Ovary (tissue), 9 donors: ENCODE measurements around the gene EPAS1. TPM values are rescaled to one million over a fixed set of nuclear protein-coding genes. Genes with fewer than 3 reads are reported as not detected.

Experiments
- DNase-seq, 5 donors: peaks; one replicate each; pipeline ENCODE4 v3.0.0-alpha.2; 2019 to 2020
- H3K27ac ChIP-seq, 2 donors: fragments of 200-600 bp; one replicate each; pipeline versions ENCODE4 v1.5.1 to v1.8.0; 2019 to 2022
- H3K27me3 ChIP-seq: fragments of 200-600 bp; one replicate; pipeline ENCODE4 v1.8.0; 2022
- H3K36me3 ChIP-seq: fragments of 200-600 bp; sonication (generic); one replicate; pipeline ENCODE4 v1.5.1; 2019
- H3K4me1 ChIP-seq: one replicate; pipeline ENCODE4 v1.8.1; 2013; ENCODE audit warnings: mild to moderate bottlenecking, moderate library complexity; ENCODE audit not compliant: insufficient read depth
- H3K4me3 ChIP-seq: fragments of 200-600 bp; sonication (generic); one replicate; pipeline ENCODE4 v1.5.1; 2017
- H3K9me3 ChIP-seq, 2 donors: fragments of 200-600 bp in 1 of 2; sonication (generic) in 1 of 2; one replicate each; pipeline versions ENCODE4 v1.5.1 to v1.8.1; 2013 to 2019; ENCODE audit warnings: mild to moderate bottlenecking in 1 of 2, moderate library complexity in 1 of 2
- EP300 ChIP-seq: sonication (generic); formaldehyde crosslinking; IDR thresholded peaks from one replicate; pipeline ENCODE4 v1.6.1; 2017; ENCODE audit warnings: antibody characterized with exemption
- POLR2A ChIP-seq: fragments of 450-650 bp; IDR thresholded peaks from one replicate; pipeline ENCODE4 v1.6.1; 2017; ENCODE audit warnings: antibody characterized with exemption, mild to moderate bottlenecking, moderate library complexity
- whole genome bisulfite sequencing, 3 donors: extraction: QIAGEN DNeasy Blood & Tissue Kit in 1 of 3; methylation state at CpG; one replicate each; pipeline versions ENCODE4 v1.1.5 to v1.1.7; 2013 to 2017; 5-methylcytosine and 5-hydroxymethylcytosine counted together
- intact Hi-C, 4 donors: fragments of 100-400 bp; cut with DNase I; formaldehyde crosslinking; loops; one replicate each; pipeline versions ENCODE4 v1.11.0 to v1.15.1; 2022 to 2023
- polyA plus RNA-seq, 2 donors: library from polyadenylated mRNA; stranded (reverse); fragments of 200-250 nt in 1 of 2; fragments of 350-450 nt in 1 of 2; fragmentation: Illumina TruSeq in 1 of 2; extraction: RNeasy Lipid Tissue Mini Kit (QIAGEN cat#74804) in 1 of 2; gene quantifications; one replicate each; pipeline ENCODE4 v1.2.3, GENCODE V29; 2013 to 2014
- total RNA-seq, 7 donors: library from RNA; depleted of rRNA in 2 of 7; stranded (reverse); fragments of >200 nt in 2 of 7; fragmentation: NEBNext Ultra II Directional in 3 of 7; extraction: Animal tissue kit (Norgen Biotek cat#: 25700) in 3 of 7; gene quantifications; one replicate each; pipeline versions ENCODE4 v1.1.0 to v1.2.4, GENCODE V29; 2016 to 2023
- TF ChIP-seq, protein P1 (sequence below), 3 donors: fragments of 450-650 bp in 2 of 3; fragments of 200-600 bp in 1 of 3; IDR thresholded peaks; one replicate each; pipeline versions ENCODE4 v1.5.1 to v1.8.0; 2016 to 2022; ENCODE audit warnings: antibody characterized with exemption in 3 of 3, mild to moderate bottlenecking in 1 of 3
- donor health status: DM: no; HTN: no; CAD: no; lungs with moderate emphysema.
- donor health status: DM: no; HTN: no; CAD: no.
- donor health status: Bipolar disorder and iron deficiency.
- donor health status: DM: yes; HTN: yes; CAD: no.
- donor health status: DM: no; HTN: no; CAD: no.
- donor health status: DM: yes; HTN: yes; CAD: no.

The EPAS1 gene
- total and polyA plus RNA-seq, 9 donors: 63.1 to 258 (median 82.7) TPM

DNA sequence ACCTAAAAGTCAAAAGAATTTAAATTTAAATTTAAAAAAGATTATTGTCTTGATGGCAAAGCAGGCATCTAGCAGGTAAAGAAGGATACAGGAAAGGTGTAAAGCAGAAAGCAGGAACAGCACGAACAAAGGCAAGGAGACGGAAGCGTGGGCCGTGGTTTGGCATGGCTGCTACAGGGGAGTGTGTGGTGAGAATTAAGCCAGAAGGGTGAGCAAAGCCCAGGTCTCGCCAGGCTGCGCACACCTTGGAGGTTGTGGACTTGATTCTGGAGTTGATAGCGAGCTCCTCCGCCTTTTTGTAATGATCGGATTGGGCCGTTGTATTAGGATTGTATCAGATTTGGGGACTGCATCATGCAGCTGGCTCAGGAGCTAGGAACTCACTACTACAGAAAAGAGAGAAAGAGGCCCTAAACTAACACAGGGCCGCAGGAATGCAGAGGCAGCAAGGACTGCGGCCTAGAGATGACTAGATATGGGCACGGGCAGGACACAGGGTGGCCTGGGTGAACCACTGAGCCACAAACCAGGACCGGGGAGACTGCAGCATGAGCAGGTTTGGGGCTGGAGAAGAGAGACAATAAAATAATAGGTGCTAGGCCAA, 110.7 kb downstream of the EPAS1 start:
- intact Hi-C loops: no loop called here
- H3K27ac ChIP-seq: no peak overlapping the region
- WGBS, 3 donors: 92 to 96% (median 95%) methylated on average over 14 of the region's 14 CpGs
- no peak for DNase-seq
- TF ChIP-seq, protein P1, sequence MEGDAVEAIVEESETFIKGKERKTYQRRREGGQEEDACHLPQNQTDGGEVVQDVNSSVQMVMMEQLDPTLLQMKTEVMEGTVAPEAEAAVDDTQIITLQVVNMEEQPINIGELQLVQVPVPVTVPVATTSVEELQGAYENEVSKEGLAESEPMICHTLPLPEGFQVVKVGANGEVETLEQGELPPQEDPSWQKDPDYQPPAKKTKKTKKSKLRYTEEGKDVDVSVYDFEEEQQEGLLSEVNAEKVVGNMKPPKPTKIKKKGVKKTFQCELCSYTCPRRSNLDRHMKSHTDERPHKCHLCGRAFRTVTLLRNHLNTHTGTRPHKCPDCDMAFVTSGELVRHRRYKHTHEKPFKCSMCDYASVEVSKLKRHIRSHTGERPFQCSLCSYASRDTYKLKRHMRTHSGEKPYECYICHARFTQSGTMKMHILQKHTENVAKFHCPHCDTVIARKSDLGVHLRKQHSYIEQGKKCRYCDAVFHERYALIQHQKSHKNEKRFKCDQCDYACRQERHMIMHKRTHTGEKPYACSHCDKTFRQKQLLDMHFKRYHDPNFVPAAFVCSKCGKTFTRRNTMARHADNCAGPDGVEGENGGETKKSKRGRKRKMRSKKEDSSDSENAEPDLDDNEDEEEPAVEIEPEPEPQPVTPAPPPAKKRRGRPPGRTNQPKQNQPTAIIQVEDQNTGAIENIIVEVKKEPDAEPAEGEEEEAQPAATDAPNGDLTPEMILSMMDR (IDR thresholded peaks at IDR 0.05): no peak
- TF ChIP-seq POLR2A (no peak), EP300 (no peak)
- no peak overlapping the region for H3K4me3 ChIP-seq
- H3K4me1 ChIP-seq: no peaks in the 10 kb centered on the region
- no peaks in the 10 kb centered on the region for H3K9me3 ChIP-seq
- H3K27me3 ChIP-seq: no peaks in the 10 kb centered on the region
- no peaks in the 10 kb centered on the region for H3K36me3 ChIP-seq

DNA sequence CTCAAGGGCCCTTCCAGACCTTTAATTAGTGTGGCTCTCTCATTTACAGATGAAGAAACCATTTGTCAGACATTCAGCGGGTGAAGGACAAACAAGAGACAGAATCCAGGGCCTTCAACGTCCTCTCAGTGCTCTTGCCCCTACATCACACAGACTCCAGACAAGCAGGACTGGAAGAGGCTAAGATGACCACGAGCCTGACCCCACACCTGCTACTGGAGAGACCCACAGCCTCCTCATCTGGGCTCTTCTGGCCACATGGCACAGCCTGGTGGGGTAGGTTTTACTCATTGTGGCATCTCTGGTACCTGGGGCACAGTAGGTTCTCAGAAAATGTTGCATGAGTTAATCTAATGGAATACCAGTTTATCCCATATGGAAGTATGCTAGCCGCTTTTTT, 112.5 kb downstream of the EPAS1 start:
- 79 to 86% (median 80%) methylated on average over 4 of the region's 4 CpGs for WGBS, 3 donors
- no peaks in the 10 kb centered on the region for H3K4me1 ChIP-seq
- intact Hi-C loops: no loop called here
- H3K27ac ChIP-seq: no peak overlapping the region
- no peak for DNase-seq
- TF ChIP-seq, protein P1 (IDR thresholded peaks at IDR 0.05): no peak
- TF ChIP-seq EP300 (no peak), POLR2A (no peak)
- no peaks in the 10 kb centered on the region for H3K27me3 ChIP-seq
- H3K36me3 ChIP-seq: no peaks in the 10 kb centered on the region
- H3K4me3 ChIP-seq: no peak overlapping the region
- no peaks in the 10 kb centered on the region for H3K9me3 ChIP-seq

DNA sequence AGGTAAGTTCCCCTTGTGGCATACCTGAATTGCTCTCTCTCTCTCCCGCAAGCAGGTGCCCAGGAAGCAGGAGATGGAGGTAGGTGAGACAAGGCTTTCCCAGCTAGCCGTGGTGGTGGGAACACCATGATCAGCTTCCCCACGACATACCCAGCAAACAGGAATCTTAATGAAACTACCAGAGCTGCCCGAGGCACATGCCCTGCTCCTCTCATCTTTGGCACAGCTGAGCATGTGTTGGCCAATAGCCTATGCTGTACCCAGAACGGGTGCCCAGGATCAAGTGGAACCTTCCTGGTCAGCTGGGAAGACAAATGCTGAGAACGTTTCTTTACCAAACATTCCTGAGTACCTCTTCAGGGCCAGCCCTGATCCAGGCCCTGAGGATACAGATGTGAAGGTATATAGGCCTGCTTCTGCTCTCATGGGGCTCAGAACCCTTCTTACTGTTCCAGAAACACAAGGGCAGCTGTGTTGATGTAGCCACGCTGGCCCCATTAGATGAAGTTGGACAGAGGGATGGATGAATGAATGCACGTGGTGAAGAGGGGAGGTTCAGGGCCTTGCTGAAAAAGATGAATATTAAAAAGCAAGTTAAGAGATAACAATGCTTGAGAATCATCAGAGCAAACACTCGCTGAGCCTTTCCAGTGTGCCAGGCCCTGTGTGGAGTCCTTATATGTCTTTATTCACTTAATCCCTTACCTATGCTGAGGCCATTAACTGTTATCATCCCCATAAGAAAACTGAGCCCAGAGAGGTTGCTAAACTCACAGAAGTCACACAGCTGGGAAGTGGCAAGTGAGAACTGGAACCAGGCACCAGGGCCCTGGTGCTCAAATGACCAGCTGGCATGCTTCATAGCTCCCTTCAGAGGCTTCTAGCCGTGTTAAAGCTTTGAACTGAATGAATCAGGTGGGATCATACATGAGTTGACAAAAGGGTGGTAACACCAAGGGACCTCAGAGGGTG, 113.4 kb downstream of the EPAS1 start:
- intact Hi-C loops: no loop called here
- no peak for TF ChIP-seq POLR2A
- TF ChIP-seq, protein P1 (IDR thresholded peaks at IDR 0.05): no peak
- no peak for TF ChIP-seq EP300
- Histone ChIP-seq H3K4me3 (no peak overlapping the region), H3K27me3 (no peaks in the 10 kb centered on the region), H3K36me3 (no peaks in the 10 kb centered on the region), H3K4me1 (no peaks in the 10 kb centered on the region), H3K27ac (no peak overlapping the region), H3K9me3 (no peaks in the 10 kb centered on the region)
- 80 to 87% (median 85%) methylated on average over 10 of the region's 10 CpGs for WGBS, 3 donors
- no peak for DNase-seq

DNA sequence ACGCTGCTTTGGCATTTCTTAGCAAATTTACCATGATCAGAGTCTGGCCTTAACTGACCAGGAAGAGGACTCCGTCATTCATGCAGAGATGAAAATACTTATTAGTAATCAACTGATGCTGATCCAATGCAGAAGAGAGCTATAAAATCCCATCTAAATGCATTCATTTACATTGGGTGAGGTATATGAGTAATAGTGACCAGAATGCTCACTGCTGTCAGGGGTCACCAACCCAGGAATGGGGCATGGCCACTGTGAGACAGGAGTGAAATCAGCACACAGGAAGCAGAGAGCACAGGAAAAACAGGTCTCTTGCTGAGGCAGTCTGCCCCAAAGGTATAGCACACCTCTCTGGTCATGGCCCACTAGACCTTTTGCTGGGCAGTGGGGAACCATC, 114.0 kb downstream of the EPAS1 start:
- TF ChIP-seq EP300 (no peak), POLR2A (no peak)
- TF ChIP-seq, protein P1 (IDR thresholded peaks at IDR 0.05): no peak
- 95 to 98% (median 96%) methylated on average over 2 of the region's 2 CpGs for WGBS, 3 donors

More for the DNA sequence above, 114.0 kb downstream of the EPAS1 start:
- H3K9me3 ChIP-seq: no peaks in the 10 kb centered on the region
- DNase-seq: no peak
- H3K27ac ChIP-seq: no peak overlapping the region
- H3K4me1 ChIP-seq: no peaks in the 10 kb centered on the region
- intact Hi-C loops: no loop called here
- no peaks in the 10 kb centered on the region for H3K27me3 ChIP-seq
- H3K4me3 ChIP-seq: no peak overlapping the region
- H3K36me3 ChIP-seq: no peaks in the 10 kb centered on the region
